Gastroesophageal sphincter (tissue), 4 donors: ENCODE results near the gene ITLN2. TPM values are rescaled to one million over a fixed set of nuclear protein-coding genes. Genes with fewer than 3 reads are reported as not detected.
"Not testable (repeated sequence)": the region's sequence is repeated elsewhere in the genome, so short reads cannot be mapped to it uniquely, and the experiment has no call there.

ENCODE experiments used
- ATAC-seq: fragments of 150-250 bp; one replicate; pipeline ENCODE4 v1.9.1; 2016; ENCODE audit warnings: mild to moderate bottlenecking, moderate library complexity
- H3K27ac ChIP-seq, 4 donors: fragments of 200-600 bp; sonication (generic) in 3 of 4; 1 replicate in 3 of 4; 2 replicates in 1 of 4; pipeline ENCODE4 v1.5.1; 2016 to 2019
- H3K27me3 ChIP-seq: fragments of 200-600 bp; sonication (generic); one replicate; pipeline ENCODE4 v1.5.1; 2019
- H3K36me3 ChIP-seq, 2 donors: fragments of 200-600 bp; sonication (generic); one replicate each; pipeline ENCODE4 v1.5.1; 2019; ENCODE audit warnings: control low read depth in 1 of 2
- H3K4me1 ChIP-seq, 3 donors: fragments of 200-600 bp; sonication (generic); 1 replicate in 2 of 3; 2 replicates in 1 of 3; pipeline ENCODE4 v1.5.1; 2016 to 2019; ENCODE audit warnings: control low read depth in 2 of 3
- H3K4me3 ChIP-seq, 2 donors: fragments of 200-600 bp; sonication (generic); one replicate each; pipeline ENCODE4 v1.5.1; 2019; ENCODE audit warnings: mild to moderate bottlenecking in 1 of 2, moderate library complexity in 1 of 2
- H3K9me3 ChIP-seq, 3 donors: fragments of 200-600 bp; sonication (generic); one replicate each; pipeline ENCODE4 v1.5.1; 2017 to 2019; ENCODE audit warnings: control low read depth in 2 of 3
- CTCF ChIP-seq, 4 experiments: fragments of 200-600 bp in 2 of 4; fragments of 450-650 bp in 2 of 4; sonication (generic) in 1 of 4; IDR thresholded peaks; one replicate each; pipeline ENCODE4 v1.5.1; 2017 to 2019; ENCODE audit warnings: antibody characterized with exemption in 4 of 4, mild to moderate bottlenecking in 2 of 4, moderate library complexity in 2 of 4
- EP300 ChIP-seq: sonication (generic); formaldehyde crosslinking; IDR thresholded peaks from one replicate; pipeline ENCODE4 v1.6.1; 2017; ENCODE audit warnings: antibody characterized with exemption, mild to moderate bottlenecking
- POLR2A ChIP-seq, 2 donors: fragments of 450-650 bp; IDR thresholded peaks; one replicate each; pipeline ENCODE4 v1.6.1; 2017; ENCODE audit warnings: antibody characterized with exemption in 2 of 2, mild to moderate bottlenecking in 2 of 2, moderate library complexity in 1 of 2
- POLR2AphosphoS5 ChIP-seq: sonication (generic); formaldehyde crosslinking; IDR thresholded peaks from one replicate; pipeline ENCODE4 v1.6.1; 2017; ENCODE audit warnings: antibody characterized with exemption
- WGBS, 2 donors: methylation state at CpG; one replicate each; pipeline ENCODE4 v1.1.5; 2018; ENCODE audit warnings: low coverage in 1 of 2; 5-methylcytosine and 5-hydroxymethylcytosine counted together
- total RNA-seq, 4 donors: library from RNA; depleted of rRNA; stranded (reverse); fragments of >200 nt; gene quantifications; one replicate each; pipeline ENCODE4 v1.1.0, GENCODE V29; 2016

The ITLN2 gene
- total RNA-seq, 4 donors from 2014 or later: not detected

GRCh38 chr1:160925652-160926244, 28.9 kb downstream of the ITLN2 start:
- Histone ChIP-seq H3K27me3 (no peaks in the 10 kb centered on the region), H3K9me3 (peaks cover 0 to 15% (median 0%) of the 10 kb centered on the region in 3 donors), H3K4me3 (no peak overlapping the region), H3K27ac (no peak overlapping the region), H3K4me1 (no peaks in the 10 kb centered on the region), H3K36me3 (no peaks in the 10 kb centered on the region)
- WGBS, 2 donors: 63 to 66% methylated on average over 4 to 5 of the region's 5 CpGs
- no peak for TF ChIP-seq CTCF (IDR thresholded peaks at IDR 0.05)
- TF ChIP-seq EP300: no peak
- no peak for TF ChIP-seq POLR2A (IDR thresholded peaks at IDR 0.05)
- no peak for TF ChIP-seq POLR2AphosphoS5
- ATAC-seq: no peak

- ATAC-seq: no peak
- H3K9me3 ChIP-seq: peaks cover 0 to 15% (median 0%) of the 10 kb centered on the region in 3 donors
- TF ChIP-seq POLR2AphosphoS5 (no peak), EP300 (no peak), CTCF (IDR thresholded peaks at IDR 0.05) (no peak), POLR2A (IDR thresholded peaks at IDR 0.05) (no peak)
- WGBS, 2 donors: 87% methylated on average over 4 to 7 of the region's 7 CpGs
- H3K27me3 ChIP-seq: no peaks in the 10 kb centered on the region
- no peaks in the 10 kb centered on the region for H3K4me1 ChIP-seq
- H3K4me3 ChIP-seq: no peak overlapping the region
- no peak overlapping the region for H3K27ac ChIP-seq
- H3K36me3 ChIP-seq: no peaks in the 10 kb centered on the region
Observed at GRCh38 chr1:160924791-160925651, 29.6 kb downstream of the ITLN2 start.

- no peaks in the 10 kb centered on the region for H3K9me3 ChIP-seq
- H3K4me1 ChIP-seq: no peaks in the 10 kb centered on the region
- no peaks in the 10 kb centered on the region for H3K36me3 ChIP-seq
- no peak overlapping the region for H3K27ac ChIP-seq
- ATAC-seq: no peak
- no peak overlapping the region for H3K4me3 ChIP-seq
- H3K27me3 ChIP-seq: peaks cover 26% of the 10 kb centered on the region
- 93 to 94% methylated on average over 2 of the region's 2 CpGs for WGBS, 2 donors
- TF ChIP-seq CTCF (IDR thresholded peaks at IDR 0.05) (no peak), POLR2AphosphoS5 (no peak), POLR2A (IDR thresholded peaks at IDR 0.05) (no peak), EP300 (no peak)
Observed at GRCh38 chr1:160916666-160917065, 37.9 kb downstream of the ITLN2 start.

GRCh38 chr1:160913229-160913628, 41.4 kb downstream of the ITLN2 start:
- not testable (repeated sequence) for H3K27ac ChIP-seq, H3K4me3 ChIP-seq, H3K36me3 ChIP-seq, H3K9me3 ChIP-seq, ATAC-seq, H3K4me1 ChIP-seq
- peaks cover 19% of the 10 kb centered on the region for H3K27me3 ChIP-seq
- WGBS, 2 donors: 20 to 52% methylated on average over 1 to 3 of the region's 6 CpGs

- Histone ChIP-seq H3K27me3 (peaks cover 14% of the 10 kb centered on the region), H3K27ac (no peak overlapping the region), H3K4me1 (no peaks in the 10 kb centered on the region), H3K36me3 (no peaks in the 10 kb centered on the region), H3K4me3 (no peak overlapping the region), H3K9me3 (no peaks in the 10 kb centered on the region)
- no peak for TF ChIP-seq EP300
- TF ChIP-seq POLR2A (IDR thresholded peaks at IDR 0.05): no peak
- no peak for TF ChIP-seq CTCF (IDR thresholded peaks at IDR 0.05)
- TF ChIP-seq POLR2AphosphoS5: no peak
- no peak for ATAC-seq
- WGBS, 2 donors: 8 to 32% methylated on average over 2 of the region's 2 CpGs
Observed at GRCh38 chr1:160911925-160912324, 42.7 kb downstream of the ITLN2 start.
